ENCODE results near the gene GPSM1. TPM values are rescaled to one million over a fixed set of nuclear protein-coding genes. Genes with fewer than 3 reads are reported as not detected.

GPSM1 gene
- total and polyA plus RNA-seq, 9 of the 15 experiments (the other 6 are each of a cell fraction or from before 2014, with no cell fraction given) = 0.04 to 14.2 (median 3.1) TPM

- POLR2A ChIA-PET = no interaction called here
- no peak for FAIRE-seq
- WGBS (ENCODE audit: insufficient coverage, low coverage, missing lambda C conversion rate) = 62% methylated on average over 10 of the region's 22 CpGs
- BruUV-seq (replicated peaks) = no TSS peak
- peaks cover 5 to 53% of the 10 kb centered on the region in 2 experiments; a peak in 3 of 5 replicates for H3K4me1 ChIP-seq (replicated peaks in 1 of 2; ENCODE audit: control insufficient read depth in 2 of 2, insufficient read depth in 2 of 2, low read length in 2 of 2)
- no peak for ATAC-seq
- in situ Hi-C loops (cut with MboI) = no loop called here
- TF ChIP-seq, protein P1, sequence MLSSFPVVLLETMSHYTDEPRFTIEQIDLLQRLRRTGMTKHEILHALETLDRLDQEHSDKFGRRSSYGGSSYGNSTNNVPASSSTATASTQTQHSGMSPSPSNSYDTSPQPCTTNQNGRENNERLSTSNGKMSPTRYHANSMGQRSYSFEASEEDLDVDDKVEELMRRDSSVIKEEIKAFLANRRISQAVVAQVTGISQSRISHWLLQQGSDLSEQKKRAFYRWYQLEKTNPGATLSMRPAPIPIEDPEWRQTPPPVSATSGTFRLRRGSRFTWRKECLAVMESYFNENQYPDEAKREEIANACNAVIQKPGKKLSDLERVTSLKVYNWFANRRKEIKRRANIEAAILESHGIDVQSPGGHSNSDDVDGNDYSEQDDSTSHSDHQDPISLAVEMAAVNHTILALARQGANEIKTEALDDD (IDR thresholded peaks at IDR 0.05) = no peak
- TF ChIP-seq LARP7 (IDR thresholded peaks at IDR 0.05) (no peak), ZFP36 (IDR thresholded peaks at IDR 0.05; ENCODE audit: low read depth, low read length, partially characterized antibody) (no peak), PML (IDR thresholded peaks at IDR 0.05; ENCODE audit: low read length) (no peak), NFYB (IDR thresholded peaks at IDR 0.05; ENCODE audit: extremely low read depth, insufficient read length) (no peak)
- TF ChIP-seq, protein P2, sequence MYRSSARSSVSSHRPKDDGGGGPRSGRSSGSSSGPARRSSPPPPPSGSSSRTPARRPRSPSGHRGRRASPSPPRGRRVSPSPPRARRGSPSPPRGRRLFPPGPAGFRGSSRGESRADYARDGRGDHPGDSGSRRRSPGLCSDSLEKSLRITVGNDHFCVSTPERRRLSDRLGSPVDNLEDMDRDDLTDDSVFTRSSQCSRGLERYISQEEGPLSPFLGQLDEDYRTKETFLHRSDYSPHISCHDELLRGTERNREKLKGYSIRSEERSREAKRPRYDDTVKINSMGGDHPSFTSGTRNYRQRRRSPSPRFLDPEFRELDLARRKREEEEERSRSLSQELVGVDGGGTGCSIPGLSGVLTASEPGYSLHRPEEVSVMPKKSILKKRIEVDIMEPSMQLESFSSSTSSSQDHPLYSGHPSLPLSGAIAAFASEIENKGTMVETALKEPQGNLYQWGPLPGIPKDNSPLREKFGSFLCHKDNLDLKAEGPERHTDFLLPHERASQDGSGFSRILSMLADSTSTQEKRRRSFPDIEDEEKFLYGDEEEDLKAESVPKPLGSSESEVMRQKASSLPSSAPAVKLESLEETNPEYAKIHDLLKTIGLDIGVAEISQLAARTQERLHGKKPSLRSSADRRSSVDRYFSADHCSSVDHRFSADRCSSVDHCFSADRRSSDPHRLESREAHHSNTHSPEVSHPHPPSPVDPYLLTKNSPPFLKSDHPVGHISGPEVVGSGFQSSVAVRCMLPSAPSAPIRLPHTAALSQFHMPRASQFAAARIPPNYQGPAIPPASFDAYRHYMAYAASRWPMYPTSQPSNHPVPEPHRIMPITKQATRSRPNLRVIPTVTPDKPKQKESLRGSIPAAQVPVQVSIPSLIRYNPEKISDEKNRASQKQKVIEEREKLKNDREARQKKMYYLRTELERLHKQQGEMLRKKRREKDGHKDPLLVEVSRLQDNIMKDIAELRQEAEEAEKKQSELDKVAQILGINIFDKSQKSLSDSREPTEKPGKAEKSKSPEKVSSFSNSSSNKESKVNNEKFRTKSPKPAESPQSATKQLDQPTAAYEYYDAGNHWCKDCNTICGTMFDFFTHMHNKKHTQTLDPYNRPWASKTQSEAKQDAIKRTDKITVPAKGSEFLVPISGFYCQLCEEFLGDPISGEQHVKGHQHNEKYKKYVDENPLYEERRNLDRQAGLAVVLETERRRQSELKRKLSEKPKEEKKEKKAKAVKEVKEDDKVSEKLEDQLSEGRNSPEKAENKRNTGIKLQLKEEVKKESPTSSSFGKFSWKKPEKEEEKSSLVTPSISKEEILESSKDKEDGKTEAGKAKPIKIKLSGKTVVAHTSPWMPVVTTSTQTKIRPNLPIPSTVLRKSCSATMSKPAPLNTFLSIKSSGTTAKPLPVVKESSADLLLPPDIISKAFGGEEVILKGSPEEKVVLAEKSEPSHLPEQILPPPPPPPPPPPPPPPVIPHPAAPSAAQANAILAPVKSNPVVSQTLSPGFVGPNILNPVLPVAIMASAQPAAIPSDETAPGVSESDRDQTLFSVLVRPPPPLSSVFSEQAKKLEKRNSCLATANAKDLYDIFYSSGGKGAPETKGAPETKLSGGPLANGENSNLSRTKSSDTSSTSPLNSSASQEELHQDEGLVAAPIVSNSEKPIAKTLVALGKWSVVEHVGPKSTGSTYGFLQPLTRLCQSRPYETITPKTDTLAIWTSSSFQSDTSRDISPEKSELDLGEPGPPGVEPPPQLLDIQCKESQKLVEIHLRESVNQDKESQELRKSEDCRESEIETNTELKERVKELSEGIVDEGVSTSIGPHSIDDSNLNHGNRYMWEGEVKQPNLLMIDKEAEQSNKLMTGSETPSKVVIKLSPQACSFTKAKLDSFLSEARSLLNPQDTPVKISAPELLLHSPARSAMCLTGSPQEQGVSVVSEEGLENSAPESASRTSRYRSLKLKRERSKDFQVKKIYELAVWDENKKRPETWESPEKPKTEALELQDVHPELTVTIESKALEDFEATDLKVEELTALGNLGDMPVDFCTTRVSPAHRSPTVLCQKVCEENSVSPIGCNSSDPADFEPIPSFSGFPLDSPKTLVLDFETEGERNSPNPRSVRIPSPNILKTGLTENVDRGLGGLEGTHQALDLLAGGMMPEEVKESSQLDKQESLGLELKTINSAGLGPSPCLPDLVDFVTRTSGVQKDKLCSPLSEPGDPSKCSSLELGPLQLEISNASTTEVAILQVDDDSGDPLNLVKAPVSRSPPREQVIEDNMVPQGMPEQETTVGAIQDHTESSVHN (IDR thresholded peaks at IDR 0.05; ENCODE audit: borderline replicate concordance in 1 of 2, low read depth in 1 of 2) = no peak
- H3K4me2 ChIP-seq (ENCODE audit: insufficient read depth, low read length) = no peak overlapping the region
- H3K27me3 ChIP-seq (ENCODE audit: control insufficient read depth in 2 of 2, insufficient read depth in 2 of 2, low read length in 2 of 2) = peaks cover 0 to 20% of the 10 kb centered on the region in 2 experiments; a peak in 3 of 5 replicates
- CTCF ChIA-PET (ENCODE audit: low intra/inter-chr PET ratio) = no interaction called here
- H3K9me3 ChIP-seq (replicated peaks; ENCODE audit: control insufficient read depth, insufficient read depth, low read depth, low read length) = peaks cover 12% of the 10 kb centered on the region
- no peak for DNase-seq (ENCODE audit: extremely low read depth in 1 of 4, low spot score in 3 of 4)
- no peaks in the 10 kb centered on the region; the same call in 1 of the 2 replicates for H4K20me1 ChIP-seq (replicated peaks; ENCODE audit: control insufficient read depth, insufficient read depth, low read length)
- no peak overlapping the region for H2AFZ ChIP-seq (ENCODE audit: low read depth, low read length)
- no peak overlapping the region for H3K27ac ChIP-seq (ENCODE audit: extremely low read depth, low read depth, low read length)
- H3K4me3 ChIP-seq = no peak overlapping the region
- intact Hi-C loops (cut with micrococcal nuclease) = no loop called here
- no peaks in the 10 kb centered on the region; the same call in 2 of the 3 replicates for H3K36me3 ChIP-seq (ENCODE audit: control insufficient read depth, insufficient read depth, low read length)
- H3K9ac ChIP-seq (ENCODE audit: insufficient read depth in 1 of 2, low read depth in 2 of 2, low read length in 2 of 2) = no peak overlapping the region
- no peaks in the 10 kb centered on the region for H3K9me1 ChIP-seq (ENCODE audit: control insufficient read depth, insufficient read depth, low read length)
- H3K79me2 ChIP-seq (ENCODE audit: control insufficient read depth, insufficient read depth, low read length) = no peaks in the 10 kb centered on the region
Observed at GRCh38 chr9:136309101-136309801, 18.1 kb upstream of the GPSM1 start.

Measured in K562 (cell line).